Left colon (tissue), 2 donors: Measurements from ENCODE around the gene HAL. TPM values are rescaled to one million over a fixed set of nuclear protein-coding genes. Genes with fewer than 3 reads are reported as not detected.
A peak's percentile ranks its signal among the peaks of the same experiment; 100 is the strongest.

Experiments
- ATAC-seq: fragments of 200-7000 bp; cut with Tn5 transposase; one replicate; pipeline ENCODE4 v1.9.1; 2020; ENCODE audit warnings: mild to moderate bottlenecking, moderate library complexity
- DNase-seq, 2 donors: peaks; one replicate each; pipeline ENCODE4 v3.0.0-alpha.2; 2020
- intact Hi-C, 2 donors: fragments of 100-400 bp; cut with DNase I in 1 of 2; cut with micrococcal nuclease in 1 of 2; formaldehyde crosslinking; loops; one replicate each; pipeline versions ENCODE4 v1.11.2 to v1.14.0; 2022; cut with DNase I, micrococcal nuclease
- long read RNA-seq: library from polyadenylated mRNA; unstranded; transcript quantifications from one replicate; pipeline ENCODE4 v2.0.0, GENCODE V29; 2021
- total RNA-seq, 2 donors: library from RNA; stranded (reverse); fragmentation: NEBNext Ultra II Directional; extraction: Animal tissue kit (Norgen Biotek cat#: 25700); gene quantifications; one replicate each; pipeline ENCODE4 v1.2.1, GENCODE V29; 2021
- donor health status: DM: no; HTN: no; CAD: no.
- donor health status: DM: yes; HTN: yes; CAD: no.

HAL gene
- 1 to 10 TPM; 2.5 to 2.7 TPM for total RNA-seq
- long read RNA-seq, partial matches to known transcripts, result 1 of 1 reads
- long read RNA-seq, other reads (novel, unspliced or antisense), result 0 of 1 reads

DNA sequence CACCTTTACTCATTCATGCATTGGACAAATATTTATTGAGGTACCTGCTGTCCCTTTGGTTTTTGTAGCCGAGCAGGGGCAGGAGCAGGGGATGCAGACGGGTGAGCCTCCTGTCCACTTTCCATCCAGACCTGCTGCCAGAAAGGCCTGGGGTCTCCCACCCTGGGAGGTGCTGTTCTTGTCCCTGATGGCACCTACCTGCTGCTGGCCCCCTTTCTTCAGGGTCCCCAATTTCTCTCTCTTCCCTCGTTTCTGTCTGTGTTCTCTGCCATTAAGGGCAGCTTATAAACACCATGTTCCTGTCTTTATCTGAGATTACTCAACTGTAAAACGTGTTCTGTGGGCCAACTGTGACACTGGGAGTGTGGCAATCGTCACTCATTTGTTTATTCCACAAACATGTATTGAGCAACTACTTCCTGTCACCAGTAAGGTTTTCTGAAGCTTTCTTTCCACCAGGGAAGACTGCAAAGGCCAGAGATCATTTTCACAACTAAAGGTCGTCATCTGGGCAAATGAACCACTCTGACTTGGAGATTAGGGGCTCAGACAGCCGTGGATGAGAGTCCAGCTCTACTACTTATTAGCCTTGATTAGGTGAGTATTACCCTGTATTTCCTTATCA, at the start of gene HAL:
Gene HAL (minus strand): TSS at position 311 of the 625 bp plus-strand sequence. CDS start 434 bp downstream, outside the sequence.
- intact Hi-C loops, result loop anchor here in 1 of 2 donors (5.0 kb wide), 1 partner anchor 79 kb away; no protein-coding TSS in a partner anchor
- ATAC-seq, result peak; percentile 74
- peak in 1 of 2 donors; percentile 42 for DNase-seq

DNA sequence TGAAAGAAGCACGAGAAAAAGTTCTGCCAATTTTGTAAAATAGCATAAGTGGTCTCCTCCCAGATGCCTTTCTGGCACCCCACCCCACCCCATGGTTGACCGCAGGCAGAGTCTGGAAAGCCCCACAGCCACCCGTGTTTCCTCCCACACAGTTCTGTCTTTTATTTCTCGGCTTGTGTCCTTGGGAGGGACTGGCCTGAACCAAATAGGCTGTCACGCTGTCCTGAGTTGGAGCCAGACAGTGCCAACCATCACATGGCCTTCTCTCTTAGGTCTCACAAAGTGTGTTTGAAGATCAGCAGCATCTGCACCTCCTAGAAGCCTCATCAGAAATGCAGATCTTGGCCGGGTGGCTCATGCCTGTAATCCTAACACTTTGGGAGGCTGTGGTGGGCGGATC, 49.4 kb upstream of the HAL start:
- intact Hi-C loops, result no loop called here

GRCh38 chr12:96044943-96045290, 48.8 kb upstream of the HAL start:
- no peak for ATAC-seq
- intact Hi-C loops, result no loop called here

More for the DNA sequence above, 49.4 kb upstream of the HAL start:
- ATAC-seq (no peak), DNase-seq (no peak)

GRCh38 chr12:96044017-96044942, 48.1 kb upstream of the HAL start:
- DNase-seq (no peak), ATAC-seq (no peak)
- intact Hi-C loops, result no loop called here

More at GRCh38 chr12:96044943-96045290, 48.8 kb upstream of the HAL start:
- DNase-seq, result no peak

DNA sequence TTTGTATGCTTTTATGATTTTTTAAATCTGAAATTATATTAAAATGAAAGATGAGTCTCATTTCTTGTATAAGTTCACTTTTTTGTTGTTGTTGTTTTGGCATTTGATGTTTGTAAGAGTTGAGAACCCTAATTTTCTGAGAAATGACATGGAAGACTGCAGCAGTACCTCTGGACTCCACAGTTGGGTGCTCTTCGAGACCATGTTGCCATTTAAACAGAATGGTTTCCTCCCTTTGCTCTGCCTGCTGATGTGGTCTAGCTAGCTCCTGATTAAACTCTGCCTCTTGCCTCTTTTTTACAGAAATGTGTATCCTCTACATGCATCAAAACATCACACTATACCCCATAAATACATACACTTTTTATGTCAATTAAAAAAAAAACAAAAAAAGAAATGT, 45.0 kb upstream of the HAL start:
- ATAC-seq (no peak), DNase-seq (no peak)
- intact Hi-C loops, result no loop called here

DNA sequence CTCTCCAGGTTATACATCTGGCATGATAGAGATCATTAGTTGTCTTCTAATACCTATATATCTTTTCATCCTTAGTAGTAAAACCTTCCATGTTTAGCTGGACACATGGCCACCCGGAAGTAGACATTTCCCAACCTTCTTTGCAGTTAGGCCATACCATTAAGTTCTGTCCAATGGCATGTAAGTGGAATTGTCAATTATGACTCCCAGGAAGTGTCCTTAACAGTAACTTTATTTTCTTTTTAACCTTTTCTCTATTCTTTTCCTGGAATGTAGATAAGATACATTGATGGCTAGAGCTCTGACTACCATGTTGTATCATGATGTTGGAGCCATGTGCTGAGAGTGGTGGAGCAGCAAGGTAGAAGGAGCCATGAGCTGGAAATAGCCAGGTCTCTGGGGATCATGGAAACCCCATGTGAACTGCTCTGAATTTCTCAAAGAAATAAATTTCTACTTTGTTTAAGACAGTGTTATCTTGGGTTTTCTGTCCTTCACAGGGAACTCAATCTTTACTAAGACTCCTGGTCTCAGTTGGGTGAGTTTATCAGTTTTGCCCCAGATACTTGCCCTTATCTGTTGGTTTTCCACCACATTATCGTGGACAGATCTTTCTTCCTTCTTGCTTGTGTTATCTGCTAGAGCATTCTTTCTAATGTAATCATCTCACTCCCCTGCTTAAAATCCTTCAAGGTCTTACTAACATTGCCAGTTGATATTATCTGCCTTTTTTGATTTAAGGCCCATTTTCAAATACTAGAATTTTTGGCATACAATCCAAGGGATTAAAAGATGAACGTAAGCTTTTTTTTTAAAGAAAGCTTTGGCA, 44.4 kb upstream of the HAL start:
- DNase-seq, result no peak
- intact Hi-C loops, result no loop called here
- no peak for ATAC-seq

DNA sequence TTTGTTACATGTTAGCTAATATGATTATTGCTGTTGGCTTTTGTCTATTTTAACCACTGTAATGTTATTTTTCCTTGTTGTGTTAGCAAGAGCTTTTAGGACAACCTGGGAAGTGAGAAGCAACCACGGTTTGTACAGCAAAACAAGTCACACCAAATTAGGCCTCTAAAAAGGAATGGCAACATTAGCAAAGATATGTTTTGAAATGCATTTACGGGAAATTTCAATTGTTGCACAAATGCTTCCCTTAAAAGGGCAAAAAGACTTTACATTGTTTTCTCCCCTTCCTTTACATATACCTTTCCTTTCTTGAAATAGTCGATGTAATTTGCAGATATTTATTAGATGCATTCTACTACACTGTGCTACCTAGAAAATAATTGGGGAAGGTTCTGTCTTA, 43.4 kb upstream of the HAL start:
- no peak for DNase-seq
- no peak for ATAC-seq
- intact Hi-C loops, result no loop called here

- intact Hi-C loops, result no loop called here
- DNase-seq (no peak), ATAC-seq (no peak)
These were observed 40.8 kb upstream of the HAL start for GRCh38 chr12:96036765-96037455.

- ATAC-seq (peak; percentile 93), DNase-seq (peak; percentile 98 to 99)
- intact Hi-C loops, result no loop called here
These were observed 39.4 kb upstream of the HAL start, which contains the start of gene LTA4H for GRCh38 chr12:96035283-96036236. Gene LTA4H, minus strand, starts transcription at chr12:96035587. Its CDS starts 68 bp downstream, at chr12:96035519.

DNA sequence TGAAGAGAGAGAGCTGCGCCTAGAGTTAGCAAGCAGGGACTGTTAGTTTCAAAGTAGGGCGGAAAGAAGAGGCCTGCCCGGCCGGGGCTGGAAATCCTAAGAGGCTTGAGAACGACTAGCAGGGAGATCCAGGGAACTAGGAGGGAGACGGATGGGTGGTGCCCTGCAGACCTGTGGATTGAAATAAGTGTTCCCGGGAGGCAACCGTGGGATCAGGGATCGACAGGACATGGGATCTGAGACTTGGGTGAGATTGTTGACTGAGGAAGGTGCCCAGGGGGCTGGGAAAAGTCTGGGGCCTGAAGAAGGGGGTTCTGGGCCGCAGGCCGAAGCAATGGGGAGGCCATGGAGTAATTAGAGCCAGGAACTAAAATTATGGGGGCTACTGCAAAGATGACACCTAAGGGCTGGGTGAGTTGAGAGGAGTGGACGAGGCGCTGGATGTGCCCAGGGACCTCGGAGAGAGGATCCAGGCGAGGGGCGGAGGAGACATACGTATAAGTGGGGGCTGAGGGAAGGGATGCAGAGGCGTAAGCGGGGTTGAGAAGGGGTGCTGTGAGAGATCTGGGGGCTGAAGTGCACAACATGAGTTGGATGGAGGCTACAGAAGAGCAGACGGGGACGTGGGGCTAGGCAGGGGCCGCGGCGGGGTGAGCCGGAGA, 38.6 kb upstream of the HAL start:
- intact Hi-C loops, result no loop called here
- ATAC-seq (peak; percentile 29), DNase-seq (peak; percentile 34 to 41)

- peak; percentile 52 for ATAC-seq
- intact Hi-C loops, result no loop called here
- DNase-seq, result peak; percentile 21 to 44
These were observed 37.6 kb upstream of the HAL start for GRCh38 chr12:96033549-96034389.

- intact Hi-C loops, result no loop called here
- no peak for ATAC-seq
These were observed 33.7 kb upstream of the HAL start for GRCh38 chr12:96029826-96030225.

DNA sequence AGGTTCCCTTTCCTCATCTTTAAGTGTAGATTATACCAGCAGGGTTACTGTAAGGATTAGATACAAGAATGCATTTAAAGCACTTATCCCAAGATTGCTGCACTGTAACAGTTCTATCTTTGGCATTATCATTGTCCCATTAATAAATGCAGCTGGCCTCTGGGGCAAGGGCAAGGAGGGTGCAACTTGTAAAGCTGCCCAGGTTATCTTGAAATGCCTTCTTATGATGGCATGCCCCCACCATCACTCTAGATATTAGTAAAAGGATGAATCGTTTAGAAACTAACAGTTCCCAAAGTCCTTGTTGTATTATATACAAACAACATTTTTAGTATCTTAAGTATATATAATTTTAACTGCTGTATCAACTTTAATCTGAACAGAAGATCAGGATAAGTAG, 32.4 kb upstream of the HAL start:
- DNase-seq (no peak), ATAC-seq (no peak)
- intact Hi-C loops, result no loop called here

More at GRCh38 chr12:96029826-96030225, 33.7 kb upstream of the HAL start:
- no peak for DNase-seq

- DNase-seq (no peak), ATAC-seq (no peak)
- intact Hi-C loops, result no loop called here
These were observed 30.2 kb upstream of the HAL start for GRCh38 chr12:96026331-96026730.

GRCh38 chr12:96025518-96025917, 29.4 kb upstream of the HAL start:
- DNase-seq (no peak), ATAC-seq (no peak)
- intact Hi-C loops, result no loop called here
